Loucy (cell line): ENCODE results near the gene RAD51B.

ENCODE experiments used
- H2AFZ ChIP-seq: fragments of 200-600 bp; sonication (generic); 2 replicates; pipeline ENCODE4 v1.6.0; 2016; ENCODE audit warnings: antibody characterized with exemption, mild to moderate bottlenecking, low read length, moderate library complexity
- H3F3A ChIP-seq: fragments of 200-600 bp; 2 replicates; pipeline ENCODE4 v1.6.0; 2016; ENCODE audit warnings: antibody characterized with exemption, low read depth, mild to moderate bottlenecking
- H3K27me3 ChIP-seq: fragments of 200-600 bp; sonication (generic); 2 replicates; pipeline ENCODE4 v1.6.1; 2014; ENCODE audit warnings: low read length, mild to moderate bottlenecking; ENCODE audit not compliant: insufficient read depth, poor library complexity, severe bottlenecking
- H3K36me3 ChIP-seq: fragments of 200-600 bp; sonication (generic); 2 replicates; pipeline ENCODE4 v1.6.1; 2016; ENCODE audit warnings: low read length; ENCODE audit not compliant: insufficient read depth
- H3K4me1 ChIP-seq: fragments of 200-600 bp; sonication (generic); 2 replicates; pipeline ENCODE4 v1.5.1; 2014; ENCODE audit warnings: low read length, mild to moderate bottlenecking; ENCODE audit not compliant: insufficient read depth, poor library complexity, severe bottlenecking
- H3K4me2 ChIP-seq: fragments of 200-600 bp; sonication (generic); 2 replicates; pipeline ENCODE4 v1.6.0; 2014; ENCODE audit warnings: antibody characterized with exemption, low read length, low read depth, mild to moderate bottlenecking; ENCODE audit not compliant: poor library complexity, severe bottlenecking
- H3K4me3 ChIP-seq: fragments of 200-600 bp; sonication (generic); 2 replicates; pipeline ENCODE4 v1.5.1; 2014; ENCODE audit warnings: low read length, mild to moderate bottlenecking, mixed read lengths; ENCODE audit not compliant: poor library complexity, severe bottlenecking
- H3K79me2 ChIP-seq: fragments of 200-600 bp; sonication (generic); 2 replicates; pipeline ENCODE4 v1.6.1; 2014; ENCODE audit warnings: low read length; ENCODE audit not compliant: insufficient read depth
- H3K9ac ChIP-seq: fragments of 200-600 bp; sonication (generic); 2 replicates; pipeline ENCODE4 v1.6.0; 2014; ENCODE audit warnings: mild to moderate bottlenecking, low read depth, low read length, moderate library complexity; ENCODE audit not compliant: poor library complexity, severe bottlenecking
- H3K9me2 ChIP-seq: fragments of 200-600 bp; sonication (generic); replicated peaks from 2 replicates; pipeline ENCODE4 v1.6.1; 2016; ENCODE audit warnings: low read depth, low read length, mixed read lengths
- H3K9me3 ChIP-seq: fragments of 200-600 bp; sonication (generic); 2 replicates; pipeline ENCODE4 v1.6.1; 2014; ENCODE audit warnings: mild to moderate bottlenecking, antibody characterized with exemption, low read length, low read depth; ENCODE audit not compliant: insufficient read depth
- H4K20me1 ChIP-seq: fragments of 200-600 bp; sonication (generic); 2 replicates; pipeline ENCODE4 v1.6.0; 2014; ENCODE audit warnings: antibody characterized with exemption, low read length, mild to moderate bottlenecking; ENCODE audit not compliant: insufficient read depth, poor library complexity, severe bottlenecking
- CTCF ChIP-seq: fragments of 200-600 bp; sonication (generic); conservative IDR thresholded peaks from 2 replicates; pipeline ENCODE4 v1.5.1; 2014; ENCODE audit warnings: mild to moderate bottlenecking, antibody characterized with exemption, low read length
- EZH2phosphoT487 ChIP-seq: fragments of 200-600 bp; IDR thresholded peaks from 2 replicates; pipeline ENCODE4 v1.6.1; 2018; ENCODE audit warnings: antibody characterized with exemption, mild to moderate bottlenecking, moderate library complexity, borderline replicate concordance

Gene RAD51B

GRCh38 chr14:68124050-68124449 lies 304.5 kb downstream of the RAD51B start:
- Histone ChIP-seq H3K4me2 (no peak overlapping the region), H3K9ac (no peak overlapping the region), H4K20me1 (no peaks in the 10 kb centered on the region), H3K4me3 (no peak overlapping the region), H2AFZ (no peak overlapping the region), H3F3A (no peaks in the 10 kb centered on the region), H3K36me3 (no peaks in the 10 kb centered on the region), H3K4me1 (no peaks in the 10 kb centered on the region), H3K79me2 (no peaks in the 10 kb centered on the region), H3K9me3 (peaks cover 11% of the 10 kb centered on the region), H3K9me2 (no peaks in the 10 kb centered on the region), H3K27me3 (no peaks in the 10 kb centered on the region)
- TF ChIP-seq EZH2phosphoT487 (no peak), CTCF (no peak)

- Histone ChIP-seq H3K4me1 (peaks cover 4% of the 10 kb centered on the region), H2AFZ (no peak overlapping the region), H3F3A (no peaks in the 10 kb centered on the region), H3K9ac (no peak overlapping the region), H3K36me3 (no peaks in the 10 kb centered on the region), H3K9me2 (no peaks in the 10 kb centered on the region), H3K9me3 (peaks cover 11% of the 10 kb centered on the region), H3K4me3 (no peak overlapping the region), H4K20me1 (no peaks in the 10 kb centered on the region), H3K79me2 (no peaks in the 10 kb centered on the region), H3K4me2 (no peak overlapping the region), H3K27me3 (no peaks in the 10 kb centered on the region)
- no peak for TF ChIP-seq EZH2phosphoT487
- TF ChIP-seq CTCF: no peak
Measured at GRCh38 chr14:68124979-68125731, 305.6 kb downstream of the RAD51B start.

- Histone ChIP-seq H3K36me3 (no peaks in the 10 kb centered on the region), H3K9me2 (no peaks in the 10 kb centered on the region), H3K4me1 (peaks cover 4% of the 10 kb centered on the region), H3K4me2 (no peak overlapping the region), H3K9me3 (no peaks in the 10 kb centered on the region), H3K27me3 (no peaks in the 10 kb centered on the region), H3K4me3 (no peak overlapping the region), H3F3A (no peaks in the 10 kb centered on the region), H3K79me2 (no peaks in the 10 kb centered on the region), H4K20me1 (no peaks in the 10 kb centered on the region), H3K9ac (no peak overlapping the region), H2AFZ (no peak overlapping the region)
- TF ChIP-seq EZH2phosphoT487: no peak
Measured at GRCh38 chr14:68127166-68127565, 307.6 kb downstream of the RAD51B start.

- H3K9me2 ChIP-seq: no peaks in the 10 kb centered on the region
- H3K9ac ChIP-seq: no peak overlapping the region
- no peak overlapping the region for H3K4me3 ChIP-seq
- no peaks in the 10 kb centered on the region for H4K20me1 ChIP-seq
- TF ChIP-seq CTCF (no peak), EZH2phosphoT487 (no peak)
- H3F3A ChIP-seq: no peaks in the 10 kb centered on the region
- H3K79me2 ChIP-seq: no peaks in the 10 kb centered on the region
- no peaks in the 10 kb centered on the region for H3K27me3 ChIP-seq
- H3K9me3 ChIP-seq: no peaks in the 10 kb centered on the region
- no peak overlapping the region for H3K4me2 ChIP-seq
- H2AFZ ChIP-seq: no peak overlapping the region
- H3K4me1 ChIP-seq: peaks cover 4% of the 10 kb centered on the region
- H3K36me3 ChIP-seq: no peaks in the 10 kb centered on the region
Measured at GRCh38 chr14:68131907-68132306, 312.3 kb downstream of the RAD51B start.
